ENCODE measurements around the gene NUP93.
"Not testable (repeated sequence)": the region's sequence is repeated elsewhere in the genome, so short reads cannot be mapped to it uniquely, and the experiment has no call there.

NUP93 gene

GRCh38 chr16:56884026-56884582 lies 154.2 kb downstream of the NUP93 start:
- Histone ChIP-seq H4K20me1 (ENCODE audit: low read depth, low read length) (no peaks in the 10 kb centered on the region), H3F3A (ENCODE audit: insufficient read depth) (no peaks in the 10 kb centered on the region), H3K27me3 (ENCODE audit: low read length) (no peaks in the 10 kb centered on the region), H3K79me2 (ENCODE audit: insufficient read depth, low read length) (no peaks in the 10 kb centered on the region), H3K4me3 (ENCODE audit: insufficient read depth, low read length, poor library complexity, severe bottlenecking) (no peak overlapping the region), H2AFZ (ENCODE audit: low read depth, low read length, severe bottlenecking) (no peak overlapping the region), H3K4me2 (ENCODE audit: low read depth, low read length, poor library complexity, severe bottlenecking) (no peak overlapping the region), H3K36me3 (ENCODE audit: low read length) (no peaks in the 10 kb centered on the region), H3K9me2 (replicated peaks; ENCODE audit: insufficient read depth, low read length) (no peaks in the 10 kb centered on the region), H3K27ac (ENCODE audit: low read depth, low read length) (no peak overlapping the region), H3K9me3 (ENCODE audit: insufficient read depth, low read length) (no peaks in the 10 kb centered on the region), H3K9ac (ENCODE audit: low read length) (no peak overlapping the region)
- TF ChIP-seq EZH2phosphoT487 (conservative IDR thresholded peaks at IDR 0.05; ENCODE audit: low read length), result no peak
- TF ChIP-seq, protein P1, sequence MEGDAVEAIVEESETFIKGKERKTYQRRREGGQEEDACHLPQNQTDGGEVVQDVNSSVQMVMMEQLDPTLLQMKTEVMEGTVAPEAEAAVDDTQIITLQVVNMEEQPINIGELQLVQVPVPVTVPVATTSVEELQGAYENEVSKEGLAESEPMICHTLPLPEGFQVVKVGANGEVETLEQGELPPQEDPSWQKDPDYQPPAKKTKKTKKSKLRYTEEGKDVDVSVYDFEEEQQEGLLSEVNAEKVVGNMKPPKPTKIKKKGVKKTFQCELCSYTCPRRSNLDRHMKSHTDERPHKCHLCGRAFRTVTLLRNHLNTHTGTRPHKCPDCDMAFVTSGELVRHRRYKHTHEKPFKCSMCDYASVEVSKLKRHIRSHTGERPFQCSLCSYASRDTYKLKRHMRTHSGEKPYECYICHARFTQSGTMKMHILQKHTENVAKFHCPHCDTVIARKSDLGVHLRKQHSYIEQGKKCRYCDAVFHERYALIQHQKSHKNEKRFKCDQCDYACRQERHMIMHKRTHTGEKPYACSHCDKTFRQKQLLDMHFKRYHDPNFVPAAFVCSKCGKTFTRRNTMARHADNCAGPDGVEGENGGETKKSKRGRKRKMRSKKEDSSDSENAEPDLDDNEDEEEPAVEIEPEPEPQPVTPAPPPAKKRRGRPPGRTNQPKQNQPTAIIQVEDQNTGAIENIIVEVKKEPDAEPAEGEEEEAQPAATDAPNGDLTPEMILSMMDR (IDR thresholded peaks at IDR 0.05; ENCODE audit: insufficient read depth, low read length, poor library complexity, severe bottlenecking), result no peak

DNA sequence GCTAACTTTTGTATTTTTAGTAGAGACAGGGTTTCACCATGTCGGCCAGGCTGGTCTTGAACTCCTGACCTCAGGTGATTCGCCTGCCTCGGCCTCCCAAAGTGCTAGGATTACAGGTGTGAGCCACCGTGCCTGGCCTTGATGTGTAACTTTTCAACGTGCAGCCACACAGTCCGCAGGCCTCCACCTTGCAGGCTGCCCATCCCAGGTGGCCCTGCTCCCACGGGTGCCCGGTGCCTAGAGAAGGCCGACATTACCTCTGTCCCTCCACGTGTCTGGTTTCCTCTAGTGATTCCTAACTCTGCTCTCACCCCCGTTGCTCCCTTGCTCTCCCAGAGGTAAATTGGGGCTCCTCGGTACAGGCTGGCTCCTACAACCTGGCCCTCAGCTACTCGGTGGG lies 155.0 kb downstream of the NUP93 start:
- H4K20me1 ChIP-seq (ENCODE audit: low read depth, low read length); H3K27ac ChIP-seq (ENCODE audit: low read depth, low read length); H3K27me3 ChIP-seq (ENCODE audit: low read length); H2AFZ ChIP-seq (ENCODE audit: low read depth, low read length, severe bottlenecking); H3F3A ChIP-seq (ENCODE audit: insufficient read depth); H3K36me3 ChIP-seq (ENCODE audit: low read length); H3K4me3 ChIP-seq (ENCODE audit: insufficient read depth, low read length, poor library complexity, severe bottlenecking); H3K9me2 ChIP-seq (replicated peaks; ENCODE audit: insufficient read depth, low read length); H3K9me3 ChIP-seq (ENCODE audit: insufficient read depth, low read length); H3K79me2 ChIP-seq (ENCODE audit: insufficient read depth, low read length); H3K9ac ChIP-seq (ENCODE audit: low read length); H3K4me2 ChIP-seq (ENCODE audit: low read depth, low read length, poor library complexity, severe bottlenecking): not testable (repeated sequence)

DNA sequence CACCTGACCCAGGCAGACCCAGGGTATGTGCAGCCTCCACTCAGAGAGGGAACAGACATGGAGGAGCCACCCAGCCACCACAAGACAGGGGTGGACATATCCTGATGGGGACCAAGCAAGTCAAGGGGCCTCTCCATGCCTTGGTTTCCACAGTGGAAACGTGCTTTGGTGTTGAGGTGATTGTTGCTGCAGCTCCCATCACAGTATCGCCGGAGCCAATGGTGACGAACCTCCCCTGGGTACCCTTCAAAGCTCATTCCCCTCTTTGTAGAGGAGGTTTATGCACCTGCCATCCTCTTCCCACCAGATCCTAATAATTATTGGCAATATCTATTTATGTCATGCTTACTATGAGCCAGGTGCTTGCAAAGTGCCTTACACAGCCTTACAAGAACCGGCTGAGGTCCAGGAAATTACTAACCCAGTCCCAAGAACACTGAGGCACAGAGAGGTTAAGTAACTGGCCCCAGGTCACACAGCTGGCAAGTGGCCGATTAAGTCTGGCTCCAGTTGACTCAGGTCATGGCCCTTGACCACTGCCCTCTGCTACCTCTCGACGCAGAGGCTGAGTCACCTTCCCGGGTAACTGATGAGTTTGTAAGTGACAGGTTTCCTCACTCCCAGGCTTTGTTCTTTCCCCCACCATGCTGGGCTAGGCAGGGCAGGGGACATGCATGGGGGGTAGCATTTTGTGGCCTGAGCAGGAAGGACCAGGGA lies 155.7 kb downstream of the NUP93 start:
- Histone ChIP-seq H3K9me2 (replicated peaks; ENCODE audit: insufficient read depth, low read length) (no peaks in the 10 kb centered on the region), H3K4me3 (ENCODE audit: insufficient read depth, low read length, poor library complexity, severe bottlenecking) (no peak overlapping the region), H3F3A (ENCODE audit: insufficient read depth) (no peaks in the 10 kb centered on the region), H3K9me3 (ENCODE audit: insufficient read depth, low read length) (no peaks in the 10 kb centered on the region), H3K9ac (ENCODE audit: low read length) (no peak overlapping the region), H3K27ac (ENCODE audit: low read depth, low read length) (no peak overlapping the region), H3K79me2 (ENCODE audit: insufficient read depth, low read length) (no peaks in the 10 kb centered on the region), H2AFZ (ENCODE audit: low read depth, low read length, severe bottlenecking) (no peak overlapping the region), H3K27me3 (ENCODE audit: low read length) (no peaks in the 10 kb centered on the region), H3K36me3 (ENCODE audit: low read length) (no peaks in the 10 kb centered on the region), H4K20me1 (ENCODE audit: low read depth, low read length) (no peaks in the 10 kb centered on the region), H3K4me2 (ENCODE audit: low read depth, low read length, poor library complexity, severe bottlenecking) (no peak overlapping the region)
- TF ChIP-seq, protein P1 (IDR thresholded peaks at IDR 0.05; ENCODE audit: insufficient read depth, low read length, poor library complexity, severe bottlenecking), result no peak
- no peak for TF ChIP-seq EZH2phosphoT487 (conservative IDR thresholded peaks at IDR 0.05; ENCODE audit: low read length)

GRCh38 chr16:56886296-56886695 lies 156.4 kb downstream of the NUP93 start:
- Histone ChIP-seq H3K27ac (ENCODE audit: low read depth, low read length) (no peak overlapping the region), H2AFZ (ENCODE audit: low read depth, low read length, severe bottlenecking) (no peak overlapping the region), H3K36me3 (ENCODE audit: low read length) (no peaks in the 10 kb centered on the region), H3K79me2 (ENCODE audit: insufficient read depth, low read length) (no peaks in the 10 kb centered on the region), H3K9me3 (ENCODE audit: insufficient read depth, low read length) (no peaks in the 10 kb centered on the region), H3K9me2 (replicated peaks; ENCODE audit: insufficient read depth, low read length) (no peaks in the 10 kb centered on the region), H4K20me1 (ENCODE audit: low read depth, low read length) (no peaks in the 10 kb centered on the region), H3F3A (ENCODE audit: insufficient read depth) (no peaks in the 10 kb centered on the region), H3K4me2 (ENCODE audit: low read depth, low read length, poor library complexity, severe bottlenecking) (no peak overlapping the region), H3K27me3 (ENCODE audit: low read length) (no peaks in the 10 kb centered on the region), H3K9ac (ENCODE audit: low read length) (no peak overlapping the region), H3K4me3 (ENCODE audit: insufficient read depth, low read length, poor library complexity, severe bottlenecking) (no peak overlapping the region)
- TF ChIP-seq, protein P1 (IDR thresholded peaks at IDR 0.05; ENCODE audit: insufficient read depth, low read length, poor library complexity, severe bottlenecking), result no peak
- no peak for TF ChIP-seq EZH2phosphoT487 (conservative IDR thresholded peaks at IDR 0.05; ENCODE audit: low read length)

All from SU-DHL-6 (cell line).